DMS 273 treated with DMSO at 0.1 percent for 48 hours (cell line): Measurements from ENCODE around the gene EDN1.
"Not testable (repeated sequence)": the region's sequence is repeated elsewhere in the genome, so short reads cannot be mapped to it uniquely, and the experiment has no call there.

Experiments
- DNase-seq: peaks from one replicate; lab custom pipeline; 2025; lab: John Stamatoyannopoulos, UW

The EDN1 gene

GRCh38 chr6:12327391-12327790 is 37.2 kb downstream of the EDN1 start:
- no peak for DNase-seq

- DNase-seq, result no peak
These were observed 37.8 kb downstream of the EDN1 start for GRCh38 chr6:12327988-12328387.

DNA sequence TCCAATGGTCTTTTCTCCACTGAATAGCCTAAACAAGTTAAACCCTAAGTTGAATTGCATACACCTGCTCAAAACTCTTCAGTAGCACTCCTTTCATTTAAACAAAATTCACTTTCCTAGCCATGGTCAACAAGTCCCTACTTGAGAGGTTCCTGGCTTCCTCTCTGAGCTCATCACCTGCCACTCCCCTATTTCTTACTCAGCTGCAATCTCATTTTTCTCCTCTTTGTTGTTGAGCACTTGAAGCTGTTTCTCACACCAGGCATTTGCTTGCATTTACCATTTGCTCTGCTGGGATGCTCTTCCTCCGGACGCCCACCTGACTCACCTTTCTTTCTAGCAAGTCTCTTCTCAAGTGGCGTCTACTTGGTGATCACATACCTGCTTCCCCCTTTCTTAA is 38.5 kb downstream of the EDN1 start:
- no peak for DNase-seq

DNA sequence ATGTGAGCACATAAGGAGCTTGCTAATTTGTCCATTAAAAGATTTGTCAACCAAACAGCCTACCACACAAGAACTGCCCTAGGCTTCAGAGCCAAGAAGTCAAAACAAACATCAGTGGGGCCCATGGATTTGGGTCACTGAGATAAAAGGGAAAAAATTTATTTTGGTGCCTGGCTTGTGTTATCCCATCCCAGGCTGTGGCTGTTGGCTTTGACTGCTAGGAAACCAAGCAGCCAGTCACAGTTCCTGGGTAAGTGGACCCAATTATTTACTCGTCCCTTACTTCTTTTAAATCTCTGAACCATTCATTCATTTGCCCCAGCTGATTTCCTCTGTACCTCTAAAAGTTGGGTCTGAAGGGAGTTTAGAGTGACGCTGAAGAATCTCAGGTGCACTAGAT is 41.3 kb downstream of the EDN1 start:
- DNase-seq, result no peak

DNA sequence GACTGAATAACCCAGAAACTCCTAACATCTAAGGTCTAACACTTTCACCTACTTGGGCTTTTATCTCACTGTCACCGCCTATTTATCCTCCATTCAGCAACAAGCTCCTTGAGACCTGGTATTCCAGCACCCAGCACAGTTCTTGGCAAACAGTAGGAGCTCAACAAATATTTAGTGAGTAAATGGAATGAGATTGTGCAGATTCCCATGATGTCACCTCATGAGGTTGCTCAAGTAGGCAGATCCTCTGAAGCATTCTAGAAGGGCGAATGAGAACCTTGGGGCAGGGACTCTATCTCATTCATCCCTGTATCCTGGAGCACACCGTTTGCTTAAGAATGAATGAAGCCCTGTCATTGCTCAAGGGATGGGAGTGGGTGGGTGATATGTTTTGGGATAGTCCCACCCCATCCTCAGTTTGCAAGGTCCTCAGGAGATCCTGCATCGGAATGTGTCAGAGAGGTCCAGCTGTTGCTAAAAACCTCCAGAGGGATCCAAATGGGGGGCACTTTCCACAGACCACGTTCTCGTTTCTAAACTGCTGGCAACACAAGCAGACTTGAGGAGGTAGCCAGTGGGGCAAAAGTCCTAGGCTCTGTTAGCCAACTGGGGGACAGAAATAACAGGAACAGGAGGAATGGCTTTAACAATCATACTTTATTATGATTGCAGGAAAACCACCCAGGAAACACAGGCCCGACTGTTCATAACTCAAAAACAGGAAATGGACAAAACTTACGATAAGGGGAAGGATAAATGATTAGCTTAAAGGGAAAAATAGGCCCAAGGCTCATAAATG is 42.0 kb downstream of the EDN1 start:
- DNase-seq, result no peak

GRCh38 chr6:12332750-12333079 is 42.6 kb downstream of the EDN1 start:
- not testable (repeated sequence) for DNase-seq

DNA sequence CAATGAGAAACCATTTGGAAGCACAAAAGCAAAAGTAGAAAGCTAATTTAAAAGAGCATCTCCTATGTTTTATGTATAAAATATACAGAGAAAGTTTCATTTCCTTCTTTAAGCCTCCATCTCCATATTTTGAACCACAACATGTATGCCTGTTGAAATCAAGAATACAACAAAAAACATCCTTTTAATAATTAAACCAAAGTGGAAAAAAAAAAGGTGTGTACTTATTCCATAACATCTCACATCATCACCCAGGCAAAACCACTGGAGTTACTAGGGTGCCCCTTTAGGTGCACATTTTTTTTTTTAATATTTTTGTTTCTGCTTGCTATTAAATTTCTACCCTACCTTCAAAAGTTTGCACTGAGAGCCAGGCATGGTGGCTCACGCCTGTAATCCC is 43.0 kb downstream of the EDN1 start:
- DNase-seq, result no peak

GRCh38 chr6:12334526-12335130 is 44.5 kb downstream of the EDN1 start:
- DNase-seq, result no peak

GRCh38 chr6:12335131-12335527 is 45.0 kb downstream of the EDN1 start:
- no peak for DNase-seq

DNA sequence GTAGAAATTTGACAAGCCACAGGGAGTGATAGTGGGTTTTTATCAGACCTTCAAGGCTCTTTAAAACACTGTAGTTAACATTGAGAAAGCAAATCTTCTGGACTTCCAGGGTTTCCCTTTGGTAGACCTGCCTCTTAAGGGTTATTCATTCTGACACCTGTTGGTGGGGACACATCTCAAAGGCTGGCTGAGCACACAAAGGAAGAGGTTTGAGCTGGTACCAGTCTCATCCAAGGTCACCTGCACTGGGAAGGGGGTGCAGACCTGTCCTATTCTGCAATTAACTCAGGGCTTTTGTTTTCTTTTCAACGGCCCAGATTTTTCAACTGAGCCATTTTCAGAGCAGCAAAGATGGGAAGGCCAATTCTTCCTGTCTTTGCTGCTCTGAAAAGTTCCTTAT is 45.6 kb downstream of the EDN1 start:
- DNase-seq, result no peak

DNA sequence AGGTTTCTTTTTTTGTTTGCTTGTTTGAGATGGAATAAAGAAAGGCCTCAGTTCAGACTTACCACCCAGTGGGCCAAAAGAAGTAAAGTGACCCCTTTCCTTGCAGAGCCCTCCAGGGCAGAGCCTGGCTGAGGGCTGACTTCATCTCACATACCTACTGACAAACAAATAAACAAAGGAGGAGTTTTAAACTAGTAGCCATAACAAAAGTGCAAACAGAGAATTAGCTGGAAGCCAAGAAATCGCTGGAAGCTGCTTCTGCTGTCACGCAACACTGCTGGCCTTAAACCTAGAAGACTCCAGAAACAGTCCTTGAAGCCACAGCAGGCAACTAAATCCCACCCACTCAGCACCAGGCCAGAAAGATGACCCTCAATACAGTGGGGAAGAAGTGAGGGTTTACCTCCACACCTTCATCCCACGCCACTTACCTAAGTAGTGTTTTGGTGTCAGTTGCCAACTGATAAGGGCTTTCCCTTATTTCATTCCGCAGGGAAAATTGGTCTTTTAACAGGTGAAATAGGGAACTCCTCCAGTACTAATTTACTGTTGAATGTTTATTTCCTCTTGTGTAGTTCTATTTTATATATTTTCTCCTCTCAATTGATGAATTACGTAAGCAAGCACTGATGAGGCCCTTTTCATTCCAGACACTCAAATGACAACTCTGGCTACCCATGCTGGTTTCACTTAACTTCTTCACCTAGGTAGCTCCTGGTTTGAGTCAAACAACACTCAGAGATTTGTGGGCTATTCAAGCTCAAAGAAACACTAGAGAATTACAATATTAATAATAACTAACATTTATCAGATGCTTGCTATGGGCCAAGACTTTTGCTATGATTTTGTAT is 46.2 kb downstream of the EDN1 start:
- no peak for DNase-seq

DNA sequence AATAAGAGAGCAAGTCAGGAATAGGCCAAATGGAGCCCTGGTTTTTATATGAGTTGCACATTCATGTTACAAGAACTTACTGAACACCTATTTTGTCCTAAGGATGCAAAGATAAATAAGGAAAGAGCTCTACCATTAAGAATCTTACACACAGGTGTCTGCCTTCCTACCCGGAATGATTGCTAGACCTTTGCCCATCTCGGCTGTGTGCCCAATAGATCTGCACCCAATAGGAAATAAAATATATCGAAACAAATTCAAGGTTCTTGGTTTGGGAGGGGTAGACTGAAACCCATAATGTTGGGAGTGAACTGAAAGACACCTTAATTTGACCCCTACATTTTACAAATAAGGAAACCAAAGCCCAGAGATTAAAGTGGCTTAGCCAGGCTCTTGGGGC is 48.9 kb downstream of the EDN1 start:
- no peak for DNase-seq

DNA sequence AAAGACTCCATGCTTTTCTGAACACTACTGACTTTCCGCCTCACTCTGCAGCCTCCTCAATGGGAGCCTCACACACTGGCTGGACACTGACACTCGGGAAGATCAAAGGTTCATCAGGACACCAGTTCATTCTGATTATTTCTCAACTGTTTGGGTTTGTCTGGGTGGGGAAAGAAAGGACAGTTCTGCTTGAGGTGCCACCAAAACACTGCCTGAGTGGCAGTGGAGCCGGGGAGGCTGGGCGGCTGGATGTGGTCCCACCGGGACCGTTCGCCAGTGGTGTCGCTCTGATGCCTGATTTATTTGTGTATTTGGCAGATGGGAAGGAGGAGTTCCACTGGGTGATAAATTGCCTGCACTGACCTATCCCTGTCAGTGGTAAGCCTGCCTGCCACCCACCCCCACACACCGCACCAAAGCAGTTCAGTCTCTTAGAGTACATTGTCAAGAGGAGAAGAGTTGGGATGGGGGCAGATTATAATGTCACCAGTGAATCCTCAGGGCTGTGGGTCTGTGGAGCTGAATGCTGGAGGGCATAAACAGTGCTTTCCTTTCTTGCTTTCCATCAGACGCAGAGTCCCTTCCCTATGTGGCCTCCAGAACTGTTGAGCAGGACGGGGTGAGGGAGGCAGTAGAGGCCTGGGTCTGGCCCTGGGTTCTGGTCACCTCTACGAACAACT is 49.8 kb downstream of the EDN1 start:
- no peak for DNase-seq

- DNase-seq, result no peak
These were observed 50.3 kb downstream of the EDN1 start for GRCh38 chr6:12340488-12340818.

DNA sequence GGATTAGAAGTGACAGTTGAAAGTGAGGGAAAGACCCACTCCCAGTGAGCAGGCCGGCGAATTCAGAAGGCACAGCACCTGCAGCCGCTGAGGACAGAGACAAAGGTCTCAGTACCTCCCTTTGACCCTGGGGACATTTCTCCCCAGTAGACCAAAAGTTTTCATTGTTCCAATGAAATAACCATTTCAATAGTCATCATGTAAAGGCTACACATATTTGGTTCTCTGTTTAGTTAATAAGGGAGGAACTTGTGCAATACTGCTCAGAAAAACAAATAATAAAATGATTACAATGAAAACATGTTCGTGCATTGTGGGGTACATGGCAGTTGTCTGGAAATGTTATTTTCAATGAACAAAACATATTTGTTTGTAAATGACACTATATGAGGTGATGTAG is 52.5 kb downstream of the EDN1 start:
- DNase-seq, result no peak

DNA sequence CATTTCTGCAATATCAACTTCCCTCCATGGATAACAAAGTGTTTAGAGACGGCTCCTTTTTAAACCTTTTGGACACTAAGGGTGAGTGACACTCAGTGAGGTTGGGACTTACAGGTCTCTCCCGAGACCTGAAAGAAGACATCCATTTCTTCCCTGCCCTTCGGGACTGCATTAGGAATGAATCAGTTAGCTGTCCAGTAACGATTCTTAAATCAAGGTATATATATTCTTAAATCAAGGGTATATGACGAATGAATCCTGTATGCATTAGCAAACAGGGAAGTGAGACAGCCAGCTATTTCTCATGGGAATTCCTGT is 52.9 kb downstream of the EDN1 start:
- DNase-seq, result no peak

DNA sequence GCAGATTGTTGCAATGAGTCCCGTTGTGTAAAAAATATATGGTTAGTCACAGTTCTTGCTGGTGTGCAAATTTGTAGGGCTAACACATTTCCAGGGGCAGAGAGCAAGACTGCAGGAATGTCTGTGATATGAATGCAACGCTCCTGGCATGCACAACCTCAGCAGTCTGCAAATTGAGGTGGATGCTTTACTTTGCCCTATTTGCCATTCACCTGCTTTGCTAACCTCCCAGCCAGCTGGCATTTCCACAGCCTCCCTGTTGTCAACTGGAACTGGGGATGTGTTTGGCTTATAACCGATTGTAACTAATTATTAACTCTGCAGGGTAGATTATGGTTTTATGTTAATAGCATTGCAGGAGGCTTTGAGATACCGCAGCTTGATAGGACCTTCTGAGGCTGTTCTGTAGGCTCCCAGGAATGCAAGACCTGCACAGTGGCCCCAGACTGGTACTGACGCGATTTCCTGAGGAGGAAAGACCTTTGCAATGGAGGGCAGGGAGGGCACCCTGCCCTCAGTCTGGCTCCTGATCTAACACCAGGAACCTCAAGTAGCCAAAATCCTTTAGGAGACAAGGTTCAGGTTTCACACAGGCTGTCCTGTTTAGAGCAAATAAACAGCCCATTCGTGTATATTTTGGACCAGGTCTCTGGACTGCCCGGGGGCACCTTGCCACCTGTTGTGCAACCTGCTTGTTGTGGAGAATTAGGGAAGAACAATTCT is 53.4 kb downstream of the EDN1 start:
- no peak for DNase-seq

GRCh38 chr6:12344296-12344695 is 54.1 kb downstream of the EDN1 start:
- no peak for DNase-seq

DNA sequence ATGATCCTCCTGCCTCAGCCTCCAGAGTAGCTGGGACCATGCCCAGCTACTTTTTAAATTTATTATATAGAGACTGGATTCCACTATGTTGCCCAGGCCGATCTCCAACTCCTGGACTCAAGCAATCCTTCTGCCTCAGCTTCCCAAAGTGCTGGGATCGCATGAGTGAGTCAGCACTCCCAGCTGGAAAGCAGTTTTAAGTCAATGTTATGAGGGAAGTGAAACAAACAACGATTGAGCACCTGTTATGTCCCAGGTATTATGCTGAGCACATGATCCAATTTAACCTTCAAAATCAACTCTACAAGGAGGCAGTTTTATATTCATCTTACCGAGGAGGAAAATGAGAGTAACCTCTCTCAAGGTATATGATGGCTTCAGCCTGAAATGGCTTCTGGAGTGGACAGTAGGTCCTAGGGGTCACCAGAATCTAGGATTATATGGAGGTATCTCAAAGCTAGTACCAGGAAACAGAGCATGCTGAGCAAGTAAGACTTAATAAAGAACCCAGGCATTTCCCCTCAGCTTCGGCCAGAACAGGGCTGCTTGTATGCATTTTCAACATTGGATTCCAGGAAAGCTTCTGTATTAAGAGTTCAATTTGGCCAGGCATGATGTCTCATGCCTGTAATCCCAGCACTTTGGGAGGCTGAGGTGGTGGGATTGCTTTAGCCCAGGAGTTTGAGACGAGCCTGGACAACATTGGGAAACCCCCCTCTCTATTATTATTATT is 55.0 kb downstream of the EDN1 start:
- no peak for DNase-seq

DNA sequence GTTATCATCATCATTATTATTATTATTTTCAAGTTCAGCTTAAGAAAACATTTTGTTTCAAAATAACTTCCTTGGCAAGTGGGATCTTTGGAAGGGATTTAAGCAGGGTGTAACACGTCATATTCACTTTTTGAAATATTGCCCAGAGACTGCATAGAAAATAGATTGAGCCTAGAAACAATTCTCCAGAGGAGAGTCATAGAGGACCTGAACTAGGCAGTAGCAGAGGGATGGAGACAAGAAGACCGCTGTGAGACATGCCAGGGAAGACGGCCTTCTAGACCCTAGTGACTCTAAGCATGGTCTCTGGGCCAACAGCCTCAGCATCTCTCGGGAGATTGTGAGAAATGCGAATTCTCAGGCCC is 55.5 kb downstream of the EDN1 start:
- DNase-seq, result no peak
